Endothelial cell of umbilical vein (primary cell): ENCODE results near the gene RASGEF1C. TPM values are rescaled to one million over a fixed set of nuclear protein-coding genes. Genes with fewer than 3 reads are reported as not detected.

Source experiments
- BruUV-seq: library from RNA; stranded (reverse); fragments of 400-500 nt; replicated peaks from 2 replicates; lab custom pipeline; 2021; lab: Mats Ljungman, UMichigan
- CTCF ChIA-PET: fragments of 300-600, 350-600 bp; sonication (Branson Sonifier 250); formaldehyde crosslinking; loops from one replicate; lab custom pipeline; 2021; ENCODE audit warnings: antibody characterized with exemption, inconsistent platforms; lab: Charles Lee
- POLR2A ChIA-PET: fragments of 300-600, 350-600 bp; sonication (Branson Sonifier 250); formaldehyde crosslinking; loops from one replicate; lab custom pipeline; 2021; ENCODE audit warnings: antibody characterized with exemption, inconsistent platforms; lab: Charles Lee
- DNase-seq: peaks from one replicate; pipeline ENCODE4 v3.0.0-alpha.2; 2011; ENCODE audit warnings: low read depth, low spot score
- FAIRE-seq: peaks from 2 replicates; lab custom pipeline; 2011; peaks lifted over from hg19 to GRCh38; lab: Jason Lieb, UNC
- H2AFZ ChIP-seq: 2 replicates; pipeline ENCODE4 v1.6.0; 2012; ENCODE audit warnings: low read depth, low read length, control low read depth, inconsistent platforms
- H3K27ac ChIP-seq: 2 replicates; pipeline ENCODE4 v1.5.1; 2011; ENCODE audit warnings: low read depth, mild to moderate bottlenecking, control low read depth, low read length, moderate library complexity; ENCODE audit not compliant: insufficient read depth
- H3K27me3 ChIP-seq, 2 experiments: 2 replicates each; pipeline versions ENCODE4 v1.6.0 to v1.6.1; 2011; ENCODE audit warnings: low read length in 2 of 2, mixed read lengths in 1 of 2; ENCODE audit not compliant: control insufficient read depth in 2 of 2, insufficient read depth in 2 of 2
- H3K36me3 ChIP-seq, 2 experiments: 2 replicates in 1 of 2; 3 replicates in 1 of 2; pipeline ENCODE4 v1.5.1; 2011; ENCODE audit warnings: low read length in 2 of 2, mild to moderate bottlenecking in 1 of 2, moderate library complexity in 1 of 2; ENCODE audit not compliant: control insufficient read depth in 2 of 2, insufficient read depth in 2 of 2; ENCODE audit errors: extremely low read depth in 1 of 2
- H3K4me1 ChIP-seq: 3 replicates; pipeline ENCODE4 v1.5.1; 2011; ENCODE audit warnings: mild to moderate bottlenecking, low read length; ENCODE audit not compliant: control insufficient read depth, insufficient read depth; ENCODE audit errors: extremely low read depth
- H3K4me2 ChIP-seq: 2 replicates; pipeline ENCODE4 v1.6.1; 2011; ENCODE audit warnings: low read length, control low read depth, mixed read lengths; ENCODE audit not compliant: insufficient read depth
- H3K4me3 ChIP-seq, 3 experiments: fragments of 200-600 bp in 1 of 3; sonication (generic), shearing (Covaris generic) in 1 of 3; replicated peaks in 1 of 3; 2 replicates each; pipeline ENCODE4 v1.5.1; 2011 to 2016; ENCODE audit warnings: control low read depth in 3 of 3, low read length in 3 of 3, mild to moderate bottlenecking in 2 of 3, inconsistent platforms in 1 of 3, low read depth in 1 of 3, moderate library complexity in 1 of 3; ENCODE audit not compliant: insufficient read depth in 1 of 3
- H3K79me2 ChIP-seq: 2 replicates; pipeline ENCODE4 v1.6.0; 2012; ENCODE audit warnings: low read length, inconsistent platforms; ENCODE audit not compliant: control insufficient read depth, insufficient read depth
- H3K9ac ChIP-seq: replicated peaks from 2 replicates; pipeline ENCODE3; 2011; ENCODE audit warnings: low read length, control low read depth; ENCODE audit not compliant: insufficient read depth; ENCODE audit errors: extremely low read depth
- H3K9me1 ChIP-seq: replicated peaks from 3 replicates; pipeline ENCODE4 v1.6.0; 2011; ENCODE audit warnings: mild to moderate bottlenecking, low read length; ENCODE audit not compliant: control insufficient read depth, insufficient read depth; ENCODE audit errors: extremely low read depth
- H3K9me3 ChIP-seq: replicated peaks from 2 replicates; pipeline ENCODE4 v1.5.1; 2012; ENCODE audit warnings: low read length, inconsistent platforms; ENCODE audit not compliant: control insufficient read depth, insufficient read depth
- H4K20me1 ChIP-seq: replicated peaks from 2 replicates; pipeline ENCODE3; 2011; ENCODE audit warnings: mild to moderate bottlenecking, low read length; ENCODE audit not compliant: control insufficient read depth, insufficient read depth; ENCODE audit errors: extremely low read depth
- EZH2 ChIP-seq: IDR thresholded peaks from 2 replicates; pipeline ENCODE4 v1.6.1; 2012; ENCODE audit warnings: borderline replicate concordance, low read depth, mild to moderate bottlenecking, moderate library complexity, low read length, inconsistent platforms; ENCODE audit not compliant: severe bottlenecking
- FOS ChIP-seq: IDR thresholded peaks from 2 replicates; pipeline ENCODE4 v1.6.1; 2011; ENCODE audit warnings: mild to moderate bottlenecking, low read length, moderate library complexity, borderline replicate concordance; ENCODE audit not compliant: insufficient read depth
- JUN ChIP-seq: IDR thresholded peaks from 2 replicates; pipeline ENCODE4 v1.6.1; 2011; ENCODE audit warnings: borderline replicate concordance, low read depth; ENCODE audit not compliant: insufficient read length, insufficient read depth
- MYC ChIP-seq: IDR thresholded peaks from one replicate; pipeline ENCODE4 v1.6.1; 2011; ENCODE audit warnings: mild to moderate bottlenecking, low read depth, low read length
- POLR2A ChIP-seq: IDR thresholded peaks from 2 replicates; pipeline ENCODE4 v1.6.1; 2012; ENCODE audit warnings: low read depth, mild to moderate bottlenecking, control low read depth, low read length
- POLR2AphosphoS5 ChIP-seq: IDR thresholded peaks from 2 replicates; pipeline ENCODE4 v1.6.1; 2012; ENCODE audit warnings: low read depth, mild to moderate bottlenecking, control low read depth, low read length, moderate library complexity; ENCODE audit not compliant: insufficient read depth
- dilution Hi-C: fragments of 300-500 bp; cut with MboI; formaldehyde crosslinking; loops from one replicate; pipeline ENCODE4 v1.15.0; 2019; ENCODE audit warnings: low sequenced_read_pairs; ENCODE audit not compliant: extremely low pct_ligation_motif_present
- intact Hi-C: fragments of 100-400 bp; cut with micrococcal nuclease; formaldehyde crosslinking; loops from one replicate; pipeline ENCODE4 v1.10.0; 2022
- polyA plus RNA-seq, 4 experiments: library from polyadenylated mRNA; depleted of rRNA in 3 of 4; stranded (reverse) in 3 of 4; unstranded in 1 of 4; fragments of >200 nt; gene quantifications; 2 replicates each; pipeline versions ENCODE4 v1.2.1 to v1.2.3, GENCODE V29; 2011 to 2012; ENCODE audit warnings: missing spikeins in 1 of 4
- total RNA-seq: library from RNA; stranded (reverse); gene quantifications from 2 replicates; pipeline ENCODE4 v1.2.3, GENCODE V29; 2021
- TF ChIP-seq, protein P1 (sequence below): IDR thresholded peaks from 2 replicates; pipeline ENCODE4 v1.6.1; 2011; ENCODE audit not compliant: insufficient read depth, insufficient read length
- TF ChIP-seq, protein P2 (sequence below), 2 donors: IDR thresholded peaks; 1 replicate in 1 of 2; 2 replicates in 1 of 2; pipeline ENCODE4 v1.5.1; 2011; ENCODE audit warnings: low read length in 2 of 2, mild to moderate bottlenecking in 2 of 2, moderate library complexity in 2 of 2, control low read depth in 1 of 2, inconsistent platforms in 1 of 2, low read depth in 1 of 2; ENCODE audit not compliant: insufficient read depth in 1 of 2; ENCODE audit errors: extremely low read depth in 1 of 2

The RASGEF1C gene
- total and polyA plus RNA-seq, 2 donors (not counting 3 experiments of a cell fraction or from before 2014, with no cell fraction given) = not detected

DNA sequence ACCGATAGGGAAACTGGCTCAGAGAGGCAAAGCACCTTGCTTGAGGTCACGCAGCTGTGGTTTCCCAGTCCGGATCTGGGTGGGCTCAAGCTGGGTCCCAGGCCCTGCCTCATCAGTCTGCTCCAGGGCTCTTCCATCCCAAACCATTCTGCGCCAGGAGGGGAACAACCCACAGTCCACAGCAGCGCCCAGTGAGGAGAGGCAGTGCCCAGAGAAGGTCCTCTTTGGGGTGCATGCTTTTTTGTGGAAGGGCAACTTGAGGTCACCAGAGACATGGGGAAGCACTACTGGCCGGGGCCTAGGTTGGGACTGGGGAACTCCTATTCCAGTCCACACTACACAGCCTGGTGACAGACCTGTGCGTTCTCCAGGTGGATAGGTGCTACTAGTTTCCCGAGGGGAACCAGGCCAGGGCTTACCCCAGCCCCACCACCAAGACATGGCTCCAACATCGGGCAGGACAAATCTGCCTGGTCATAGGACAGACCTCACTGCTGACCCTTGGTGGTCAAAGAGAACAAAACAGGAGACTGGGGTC lies 75.0 kb downstream of the RASGEF1C start:
- intact Hi-C loops = no loop called here
- H3K4me2 ChIP-seq = no peak overlapping the region
- H2AFZ ChIP-seq = no peak overlapping the region
- H3K27ac ChIP-seq = no peak overlapping the region
- no peaks in the 10 kb centered on the region for H4K20me1 ChIP-seq
- no peaks in the 10 kb centered on the region for H3K9me1 ChIP-seq
- FAIRE-seq (no peak), DNase-seq (no peak)
- TF ChIP-seq, protein P1, sequence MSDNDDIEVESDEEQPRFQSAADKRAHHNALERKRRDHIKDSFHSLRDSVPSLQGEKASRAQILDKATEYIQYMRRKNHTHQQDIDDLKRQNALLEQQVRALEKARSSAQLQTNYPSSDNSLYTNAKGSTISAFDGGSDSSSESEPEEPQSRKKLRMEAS = no peak
- TF ChIP-seq POLR2AphosphoS5 (no peak), MYC (no peak), FOS (no peak), POLR2A (no peak), EZH2 (no peak), JUN (no peak)
- TF ChIP-seq, protein P2, sequence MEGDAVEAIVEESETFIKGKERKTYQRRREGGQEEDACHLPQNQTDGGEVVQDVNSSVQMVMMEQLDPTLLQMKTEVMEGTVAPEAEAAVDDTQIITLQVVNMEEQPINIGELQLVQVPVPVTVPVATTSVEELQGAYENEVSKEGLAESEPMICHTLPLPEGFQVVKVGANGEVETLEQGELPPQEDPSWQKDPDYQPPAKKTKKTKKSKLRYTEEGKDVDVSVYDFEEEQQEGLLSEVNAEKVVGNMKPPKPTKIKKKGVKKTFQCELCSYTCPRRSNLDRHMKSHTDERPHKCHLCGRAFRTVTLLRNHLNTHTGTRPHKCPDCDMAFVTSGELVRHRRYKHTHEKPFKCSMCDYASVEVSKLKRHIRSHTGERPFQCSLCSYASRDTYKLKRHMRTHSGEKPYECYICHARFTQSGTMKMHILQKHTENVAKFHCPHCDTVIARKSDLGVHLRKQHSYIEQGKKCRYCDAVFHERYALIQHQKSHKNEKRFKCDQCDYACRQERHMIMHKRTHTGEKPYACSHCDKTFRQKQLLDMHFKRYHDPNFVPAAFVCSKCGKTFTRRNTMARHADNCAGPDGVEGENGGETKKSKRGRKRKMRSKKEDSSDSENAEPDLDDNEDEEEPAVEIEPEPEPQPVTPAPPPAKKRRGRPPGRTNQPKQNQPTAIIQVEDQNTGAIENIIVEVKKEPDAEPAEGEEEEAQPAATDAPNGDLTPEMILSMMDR (IDR thresholded peaks at IDR 0.05; ENCODE audit: extremely low read depth in 1 of 2, insufficient read depth in 1 of 2, low read depth in 1 of 2, low read length in 2 of 2) = no peak
- no peaks in the 10 kb centered on the region for H3K9me3 ChIP-seq
- ChIA-PET POLR2A (no interaction called here), CTCF (interaction anchor here (0.9 to 1.6 kb wide), 2 partner anchors 75 to 195 kb away, joined by 3 to 5 read pairs; partner anchors contain the start of gene RASGEF1C)
- H3K9ac ChIP-seq = no peak overlapping the region
- H3K36me3 ChIP-seq = no peaks in the 10 kb centered on the region
- H3K4me1 ChIP-seq = no peaks in the 10 kb centered on the region
- no peaks in the 10 kb centered on the region for H3K27me3 ChIP-seq
- dilution Hi-C loops = no loop called here
- no peak overlapping the region for H3K4me3 ChIP-seq
- BruUV-seq = no TSS peak
- H3K79me2 ChIP-seq = no peaks in the 10 kb centered on the region
